ENCODE results near the gene MRPS12.

MRPS12 gene

GRCh38 chr19:38970664-38971532 lies 40.2 kb downstream of the MRPS12 start:
- no peaks in the 10 kb centered on the region for H3K36me3 ChIP-seq (ENCODE audit: insufficient read depth, low read length)
- no peak overlapping the region for H3K4me3 ChIP-seq (ENCODE audit: low read depth in 1 of 2, low read length in 2 of 2)
- H3K9ac ChIP-seq (ENCODE audit: low read depth, low read length): no peak overlapping the region
- no peak overlapping the region for H3K27ac ChIP-seq (ENCODE audit: low read length)
- no peak for ATAC-seq (ENCODE audit: insufficient read depth, low read depth)
- H3K9me3 ChIP-seq (ENCODE audit: insufficient read depth, low read length, severe bottlenecking): no peaks in the 10 kb centered on the region
- H3K4me1 ChIP-seq (ENCODE audit: insufficient read depth, low read length): no peaks in the 10 kb centered on the region
- H2AFZ ChIP-seq (ENCODE audit: low read depth, low read length): no peak overlapping the region
- H3K27me3 ChIP-seq (ENCODE audit: insufficient read depth, low read length, poor library complexity): no peaks in the 10 kb centered on the region
- TF ChIP-seq EZH2 (IDR thresholded peaks at IDR 0.05; ENCODE audit: borderline replicate concordance, low read depth, low read length, severe bottlenecking): no peak
- TF ChIP-seq, protein P1, sequence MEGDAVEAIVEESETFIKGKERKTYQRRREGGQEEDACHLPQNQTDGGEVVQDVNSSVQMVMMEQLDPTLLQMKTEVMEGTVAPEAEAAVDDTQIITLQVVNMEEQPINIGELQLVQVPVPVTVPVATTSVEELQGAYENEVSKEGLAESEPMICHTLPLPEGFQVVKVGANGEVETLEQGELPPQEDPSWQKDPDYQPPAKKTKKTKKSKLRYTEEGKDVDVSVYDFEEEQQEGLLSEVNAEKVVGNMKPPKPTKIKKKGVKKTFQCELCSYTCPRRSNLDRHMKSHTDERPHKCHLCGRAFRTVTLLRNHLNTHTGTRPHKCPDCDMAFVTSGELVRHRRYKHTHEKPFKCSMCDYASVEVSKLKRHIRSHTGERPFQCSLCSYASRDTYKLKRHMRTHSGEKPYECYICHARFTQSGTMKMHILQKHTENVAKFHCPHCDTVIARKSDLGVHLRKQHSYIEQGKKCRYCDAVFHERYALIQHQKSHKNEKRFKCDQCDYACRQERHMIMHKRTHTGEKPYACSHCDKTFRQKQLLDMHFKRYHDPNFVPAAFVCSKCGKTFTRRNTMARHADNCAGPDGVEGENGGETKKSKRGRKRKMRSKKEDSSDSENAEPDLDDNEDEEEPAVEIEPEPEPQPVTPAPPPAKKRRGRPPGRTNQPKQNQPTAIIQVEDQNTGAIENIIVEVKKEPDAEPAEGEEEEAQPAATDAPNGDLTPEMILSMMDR (IDR thresholded peaks at IDR 0.05; ENCODE audit: borderline replicate concordance, extremely low read depth, low read length, poor library complexity, severe bottlenecking): no peak
- H3K4me2 ChIP-seq (ENCODE audit: insufficient read depth, low read length): no peak overlapping the region
- H4K20me1 ChIP-seq (ENCODE audit: insufficient read depth, low read length): no peaks in the 10 kb centered on the region
- DNase-seq: no peak
- H3K79me2 ChIP-seq (ENCODE audit: insufficient read depth, low read length): no peaks in the 10 kb centered on the region

DNA sequence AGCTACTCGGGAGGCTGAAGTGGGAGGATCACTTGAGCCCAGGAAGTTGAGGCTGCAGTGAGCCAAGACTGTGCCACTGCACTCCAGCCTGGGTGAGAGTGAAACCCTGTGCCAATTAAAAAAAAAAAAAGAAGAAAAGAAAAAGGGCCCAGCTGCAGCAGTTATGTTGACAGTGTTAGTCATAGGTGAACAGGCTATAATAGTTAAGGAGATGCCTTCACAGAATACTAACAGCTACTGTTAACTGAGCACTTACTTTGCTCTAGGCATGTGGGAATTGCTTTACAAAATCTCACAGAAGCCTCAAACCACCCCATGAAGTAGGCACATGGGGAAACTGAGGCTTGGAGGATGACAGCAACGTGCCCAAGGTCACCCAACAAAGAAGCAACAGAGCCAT lies 40.9 kb downstream of the MRPS12 start:
- Histone ChIP-seq H3K27me3 (ENCODE audit: insufficient read depth, low read length, poor library complexity) (no peaks in the 10 kb centered on the region), H3K9me3 (ENCODE audit: insufficient read depth, low read length, severe bottlenecking) (no peaks in the 10 kb centered on the region), H3K9ac (ENCODE audit: low read depth, low read length) (no peak overlapping the region), H4K20me1 (ENCODE audit: insufficient read depth, low read length) (no peaks in the 10 kb centered on the region), H3K36me3 (ENCODE audit: insufficient read depth, low read length) (no peaks in the 10 kb centered on the region), H2AFZ (ENCODE audit: low read depth, low read length) (no peak overlapping the region), H3K4me3 (ENCODE audit: low read depth in 1 of 2, low read length in 2 of 2) (no peak overlapping the region), H3K4me2 (ENCODE audit: insufficient read depth, low read length) (no peak overlapping the region), H3K4me1 (ENCODE audit: insufficient read depth, low read length) (no peaks in the 10 kb centered on the region), H3K79me2 (ENCODE audit: insufficient read depth, low read length) (no peaks in the 10 kb centered on the region), H3K27ac (ENCODE audit: low read length) (no peak overlapping the region)
- DNase-seq: no peak
- ATAC-seq (ENCODE audit: insufficient read depth, low read depth): no peak
- no peak for TF ChIP-seq EZH2 (IDR thresholded peaks at IDR 0.05; ENCODE audit: borderline replicate concordance, low read depth, low read length, severe bottlenecking)
- TF ChIP-seq, protein P1 (IDR thresholded peaks at IDR 0.05; ENCODE audit: borderline replicate concordance, extremely low read depth, low read length, poor library complexity, severe bottlenecking): no peak

DNA sequence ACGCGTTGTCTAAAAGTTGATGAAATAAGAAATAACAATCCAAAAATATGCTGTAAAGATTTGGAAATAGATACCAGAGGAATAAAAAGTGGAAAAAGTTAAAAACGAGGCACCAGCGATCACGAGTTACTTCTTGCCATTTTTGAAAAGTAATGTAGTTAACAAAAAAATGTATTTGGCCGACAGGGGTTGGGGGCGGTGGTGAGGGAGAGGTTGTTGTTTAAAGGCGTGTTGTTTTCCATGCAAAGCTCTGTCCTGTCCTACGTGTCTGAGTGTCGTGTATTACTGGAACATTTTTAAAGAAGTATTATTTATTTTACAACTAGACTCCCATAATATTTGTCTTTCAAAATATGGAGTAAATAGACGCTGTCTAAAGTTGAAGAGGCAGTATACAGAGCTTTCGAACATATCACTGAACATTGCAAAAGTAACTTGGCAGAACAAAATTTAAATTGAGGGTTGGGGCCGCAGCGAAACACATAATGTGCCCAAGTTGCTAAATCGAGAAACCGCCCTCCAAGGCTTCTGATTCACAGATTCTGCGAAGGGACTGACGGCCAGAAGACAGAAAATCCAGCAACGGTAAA lies 44.0 kb downstream of the MRPS12 start:
- ATAC-seq (ENCODE audit: insufficient read depth, low read depth) (no peak), DNase-seq (no peak)
- Histone ChIP-seq H2AFZ (ENCODE audit: low read depth, low read length) (no peak overlapping the region), H3K79me2 (ENCODE audit: insufficient read depth, low read length) (no peaks in the 10 kb centered on the region), H3K4me3 (ENCODE audit: low read depth in 1 of 2, low read length in 2 of 2) (no peak overlapping the region), H3K4me1 (ENCODE audit: insufficient read depth, low read length) (no peaks in the 10 kb centered on the region), H3K4me2 (ENCODE audit: insufficient read depth, low read length) (no peak overlapping the region), H3K9me3 (ENCODE audit: insufficient read depth, low read length, severe bottlenecking) (peaks cover 2% of the 10 kb centered on the region), H4K20me1 (ENCODE audit: insufficient read depth, low read length) (no peaks in the 10 kb centered on the region), H3K36me3 (ENCODE audit: insufficient read depth, low read length) (no peaks in the 10 kb centered on the region), H3K27me3 (ENCODE audit: insufficient read depth, low read length, poor library complexity) (no peaks in the 10 kb centered on the region), H3K27ac (ENCODE audit: low read length) (no peak overlapping the region), H3K9ac (ENCODE audit: low read depth, low read length) (no peak overlapping the region)
- no peak for TF ChIP-seq EZH2 (IDR thresholded peaks at IDR 0.05; ENCODE audit: borderline replicate concordance, low read depth, low read length, severe bottlenecking)
- TF ChIP-seq, protein P1 (IDR thresholded peaks at IDR 0.05; ENCODE audit: borderline replicate concordance, extremely low read depth, low read length, poor library complexity, severe bottlenecking): no peak
